Colonic mucosa (tissue), 4 donors: ENCODE data around the gene SULT1E1. TPM values are rescaled to one million over a fixed set of nuclear protein-coding genes. Genes with fewer than 3 reads are reported as not detected.

Source experiments
- DNase-seq: peaks from one replicate; pipeline ENCODE4 v3.0.0-alpha.2; 2020
- H3K27ac ChIP-seq: fragments of 200-600 bp; one replicate; pipeline ENCODE4 v1.8.0; 2021
- H3K27me3 ChIP-seq: fragments of 200-600 bp; one replicate; pipeline ENCODE4 v1.8.0; 2021
- H3K36me3 ChIP-seq: fragments of 200-600 bp; one replicate; pipeline ENCODE4 v1.8.0; 2021
- H3K4me1 ChIP-seq: fragments of 200-600 bp; one replicate; pipeline ENCODE4 v1.8.0; 2021; ENCODE audit warnings: mild to moderate bottlenecking
- H3K4me3 ChIP-seq: fragments of 200-600 bp; one replicate; pipeline ENCODE4 v1.8.0; 2021
- H3K9ac ChIP-seq, 2 donors: one replicate each; pipeline ENCODE4 v1.7.0; 2013; ENCODE audit warnings: control low read depth in 2 of 2, low read depth in 2 of 2, low read length in 2 of 2
- H3K9me3 ChIP-seq: fragments of 200-600 bp; one replicate; pipeline ENCODE4 v1.8.0; 2021
- CTCF ChIP-seq: fragments of 200-600 bp; IDR thresholded peaks from one replicate; pipeline ENCODE4 v1.8.0; 2022; ENCODE audit warnings: antibody characterized with exemption, mild to moderate bottlenecking
- intact Hi-C: fragments of 100-400 bp; cut with DNase I; formaldehyde crosslinking; loops from one replicate; pipeline ENCODE4 v1.14.1; 2022
- total RNA-seq, 2 donors: library from RNA; stranded (reverse); fragmentation: NEBNext Ultra II Directional in 1 of 2; extraction: Animal tissue kit (Norgen Biotek cat#: 25700) in 1 of 2; gene quantifications; one replicate each; pipeline ENCODE4 v1.2.1, GENCODE V29; 2021
- donor health status: healthy.
- donor health status: DM: no; HTN: no; CAD: no.
- donor health status: DM: no; HTN: no; CAD: no.

SULT1E1 gene
- total RNA-seq, 2 donors from 2014 or later: 0.19 TPM; not detected in 1

- H3K27ac ChIP-seq: no peak overlapping the region
- H3K27me3 ChIP-seq: no peaks in the 10 kb centered on the region
- no peak overlapping the region for H3K9ac ChIP-seq
- DNase-seq: no peak
- H3K36me3 ChIP-seq: no peaks in the 10 kb centered on the region
- H3K4me3 ChIP-seq: no peak overlapping the region
- intact Hi-C loops: no loop called here
- no peak for TF ChIP-seq CTCF
- no peaks in the 10 kb centered on the region for H3K4me1 ChIP-seq
- no peaks in the 10 kb centered on the region for H3K9me3 ChIP-seq
Observed at GRCh38 chr4:69849297-69849696, 10.6 kb downstream of the SULT1E1 start.

GRCh38 chr4:69848028-69848427, 11.9 kb downstream of the SULT1E1 start:
- H3K9ac ChIP-seq: no peak overlapping the region
- TF ChIP-seq CTCF: no peak
- intact Hi-C loops: no loop called here
- no peak overlapping the region for H3K27ac ChIP-seq
- no peak for DNase-seq
- no peaks in the 10 kb centered on the region for H3K27me3 ChIP-seq
- no peaks in the 10 kb centered on the region for H3K9me3 ChIP-seq
- no peaks in the 10 kb centered on the region for H3K4me1 ChIP-seq
- no peaks in the 10 kb centered on the region for H3K36me3 ChIP-seq
- no peak overlapping the region for H3K4me3 ChIP-seq

- Histone ChIP-seq H3K27ac (no peak overlapping the region), H3K9me3 (no peaks in the 10 kb centered on the region), H3K9ac (no peak overlapping the region), H3K36me3 (no peaks in the 10 kb centered on the region), H3K4me3 (no peak overlapping the region), H3K4me1 (no peaks in the 10 kb centered on the region), H3K27me3 (no peaks in the 10 kb centered on the region)
- no peak for TF ChIP-seq CTCF
- no peak for DNase-seq
- intact Hi-C loops: no loop called here
Observed at GRCh38 chr4:69843932-69844331, 16.0 kb downstream of the SULT1E1 start.

GRCh38 chr4:69843301-69843700, 16.6 kb downstream of the SULT1E1 start:
- no peak for TF ChIP-seq CTCF
- Histone ChIP-seq H3K36me3 (no peaks in the 10 kb centered on the region), H3K4me3 (no peak overlapping the region), H3K4me1 (no peaks in the 10 kb centered on the region), H3K27me3 (no peaks in the 10 kb centered on the region), H3K9ac (no peak overlapping the region), H3K9me3 (no peaks in the 10 kb centered on the region), H3K27ac (no peak overlapping the region)
- no peak for DNase-seq
- intact Hi-C loops: no loop called here

GRCh38 chr4:69838977-69839376, 21.0 kb downstream of the SULT1E1 start:
- no peak for DNase-seq
- H3K27ac ChIP-seq: no peak overlapping the region
- no peak overlapping the region for H3K4me3 ChIP-seq
- H3K9me3 ChIP-seq: no peaks in the 10 kb centered on the region
- no peak overlapping the region for H3K9ac ChIP-seq
- intact Hi-C loops: loop anchor here (5.0 kb wide), 1 partner anchor 33 kb away; no protein-coding TSS in a partner anchor
- H3K4me1 ChIP-seq: no peaks in the 10 kb centered on the region
- H3K36me3 ChIP-seq: no peaks in the 10 kb centered on the region
- no peak for TF ChIP-seq CTCF
- no peaks in the 10 kb centered on the region for H3K27me3 ChIP-seq

- Histone ChIP-seq H3K27ac (no peak overlapping the region), H3K9me3 (no peaks in the 10 kb centered on the region), H3K27me3 (no peaks in the 10 kb centered on the region), H3K4me1 (no peaks in the 10 kb centered on the region), H3K36me3 (no peaks in the 10 kb centered on the region), H3K9ac (no peak overlapping the region), H3K4me3 (no peak overlapping the region)
- intact Hi-C loops: loop anchor here (5.0 kb wide), 1 partner anchor 36 kb away; no protein-coding TSS in a partner anchor
- DNase-seq: no peak
- TF ChIP-seq CTCF: no peak
Observed at GRCh38 chr4:69836287-69836686, 23.7 kb downstream of the SULT1E1 start.
